Stimulated activated CD8-positive, alpha-beta memory T cell treated with anti-CD3 and anti-CD28 coated beads, Interleukin-15, amount 100 ng/mL, for 48 hours (primary cell): ENCODE measurements around the gene TEK.

Experiments
- DNase-seq, 2 donors: peaks; one replicate each; pipeline ENCODE4 v3.0.0-alpha.2; 2020; ENCODE audit warnings: low read depth in 2 of 2

Gene TEK

DNA sequence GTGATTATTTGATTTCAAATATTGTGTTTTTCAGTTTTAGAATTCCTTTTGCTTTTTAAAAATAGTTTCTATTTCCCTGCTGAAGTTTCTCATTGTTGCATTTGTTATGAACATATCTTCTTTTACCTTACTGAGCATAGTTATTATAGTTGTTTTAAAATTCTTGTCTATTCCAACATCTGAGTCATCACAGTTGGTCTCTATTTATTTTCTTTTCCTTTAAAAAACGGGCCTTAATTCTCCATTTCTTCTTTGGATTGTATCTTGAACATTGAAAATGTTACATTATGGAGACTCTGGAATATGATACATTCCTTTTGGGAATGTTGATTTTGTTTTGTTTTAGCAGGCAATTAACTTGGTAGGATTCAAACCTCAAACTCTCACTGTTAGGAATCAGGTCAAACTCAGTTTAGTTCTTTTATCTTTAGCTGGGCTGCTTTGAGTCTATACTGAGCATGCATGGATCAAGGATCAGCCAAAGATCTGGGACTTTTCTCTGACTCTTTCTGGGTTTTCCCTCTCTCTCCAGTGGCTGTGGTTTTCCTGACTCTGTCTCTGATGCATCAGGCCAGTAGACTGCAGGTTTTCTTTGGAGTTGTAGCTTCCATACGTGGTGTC, 70.3 kb downstream of the TEK start:
- DNase-seq: no peak

GRCh38 chr9:27181381-27181780, 72.4 kb downstream of the TEK start:
- no peak for DNase-seq

DNA sequence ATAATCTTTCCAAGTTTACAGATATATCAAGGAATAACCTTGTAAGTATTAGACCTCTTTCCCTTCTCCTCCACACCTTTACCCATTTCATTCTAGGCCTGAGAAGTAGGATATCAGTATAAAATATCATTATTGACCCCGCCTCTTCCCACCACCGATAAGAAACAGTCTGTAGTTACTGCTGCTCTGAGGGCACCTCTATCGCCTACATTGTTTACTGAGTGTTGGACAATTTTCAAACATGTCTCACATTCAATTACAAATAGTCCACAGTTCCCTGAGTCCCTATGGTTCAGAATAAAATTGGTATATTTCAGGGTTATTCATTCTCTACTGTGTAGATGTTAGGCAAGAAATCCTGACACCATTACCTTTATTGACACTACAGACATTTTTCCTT, 73.4 kb downstream of the TEK start:
- DNase-seq: no peak

- DNase-seq: no peak
Observed at GRCh38 chr9:27183131-27183530, 74.1 kb downstream of the TEK start.

DNA sequence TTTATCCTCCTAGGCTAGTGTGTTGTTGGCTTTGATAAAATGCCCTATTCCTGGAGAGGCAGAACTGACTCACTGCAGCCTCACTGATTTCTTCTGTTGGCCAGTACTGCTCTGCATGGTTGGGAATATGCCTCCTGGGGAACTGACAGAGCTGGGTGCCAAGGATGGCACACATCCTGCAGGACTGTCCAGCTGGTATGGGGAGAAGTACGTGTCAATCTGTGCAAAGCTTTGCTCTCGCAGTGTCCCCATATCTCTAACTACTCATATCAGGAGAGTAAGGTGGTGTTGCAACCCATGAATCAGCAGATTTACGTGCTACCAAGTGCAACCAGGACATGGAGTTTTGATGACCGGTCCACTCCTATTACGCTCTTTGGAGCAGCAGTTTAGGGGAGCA, 74.7 kb downstream of the TEK start:
- no peak for DNase-seq

- no peak for DNase-seq
Observed at GRCh38 chr9:27184556-27185351, 75.7 kb downstream of the TEK start.

DNA sequence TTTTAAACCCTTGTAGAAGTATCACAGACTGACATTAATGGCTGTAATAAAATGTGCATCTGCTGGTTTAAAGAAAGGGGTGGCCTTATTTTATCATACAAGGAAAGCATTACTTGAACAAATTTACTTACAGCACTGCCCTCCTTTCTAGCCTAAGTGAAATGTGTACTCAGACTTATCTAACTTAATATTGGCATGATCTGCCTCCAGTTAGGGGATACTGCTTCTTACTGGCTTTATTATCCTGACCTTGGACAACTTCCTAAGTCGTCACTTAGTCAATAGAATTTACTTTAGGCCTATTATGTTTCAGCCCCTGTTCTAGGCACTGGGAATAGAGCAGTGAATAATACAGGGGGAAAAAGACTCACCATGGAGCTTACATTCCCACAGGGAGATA, 79.4 kb downstream of the TEK start:
- no peak for DNase-seq

- DNase-seq: no peak
Observed at GRCh38 chr9:27189426-27189825, 80.4 kb downstream of the TEK start.

GRCh38 chr9:27192291-27192960, 83.4 kb downstream of the TEK start:
- DNase-seq: no peak

DNA sequence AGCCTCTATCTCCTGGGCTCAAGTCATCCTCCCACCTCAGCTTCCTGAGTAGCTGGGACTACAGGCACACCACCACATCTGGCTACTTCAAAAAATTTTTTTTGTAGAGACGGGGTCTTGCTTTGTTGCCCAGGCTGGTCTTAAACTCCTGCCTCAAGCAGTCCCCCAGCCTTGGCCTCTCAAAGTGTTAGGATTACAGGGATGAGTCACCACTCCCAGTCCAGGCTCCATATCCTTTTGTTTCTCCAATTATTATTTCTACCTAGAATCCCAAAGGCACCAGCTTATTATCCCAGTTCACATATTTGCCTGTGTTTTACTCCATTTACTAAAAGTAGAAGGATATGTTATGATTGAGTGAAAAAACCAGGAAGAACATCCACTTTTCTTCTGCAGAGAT, 84.9 kb downstream of the TEK start:
- no peak for DNase-seq

DNA sequence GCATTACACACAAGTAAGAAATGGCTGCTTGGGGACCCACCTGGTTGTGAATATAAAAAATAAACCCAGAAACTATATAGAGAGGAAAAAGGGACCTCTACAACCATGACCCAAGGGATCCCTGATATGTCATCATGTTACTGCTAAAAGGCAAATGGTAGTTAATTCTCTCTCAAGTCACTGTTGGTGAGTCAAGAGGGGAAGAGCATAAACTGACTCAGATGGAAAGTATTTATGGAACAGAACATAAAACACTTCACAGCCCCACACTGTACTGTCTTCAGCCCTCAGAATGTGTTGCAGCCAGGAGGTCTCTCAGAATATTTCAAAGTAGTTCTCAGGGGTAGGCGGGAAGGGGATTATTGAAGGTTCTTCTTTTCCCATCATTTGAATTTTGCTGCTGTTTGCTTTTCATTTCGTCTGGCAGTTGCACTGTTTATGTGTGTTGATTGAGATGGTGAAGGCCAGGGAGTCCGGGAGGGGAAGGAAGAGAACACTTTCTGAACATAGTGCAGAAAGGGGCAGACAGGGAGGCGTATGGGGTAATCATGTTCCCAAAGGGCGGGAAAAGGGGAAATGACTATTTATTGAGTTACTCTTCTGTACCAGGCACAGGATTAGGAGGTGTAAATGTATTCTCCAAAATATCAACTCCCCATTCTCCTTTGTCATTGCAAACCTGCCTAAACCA, 85.5 kb downstream of the TEK start:
- no peak for DNase-seq

- DNase-seq: no peak
Observed at GRCh38 chr9:27195191-27195590, 86.2 kb downstream of the TEK start.

GRCh38 chr9:27196383-27196782, 87.4 kb downstream of the TEK start:
- no peak for DNase-seq

DNA sequence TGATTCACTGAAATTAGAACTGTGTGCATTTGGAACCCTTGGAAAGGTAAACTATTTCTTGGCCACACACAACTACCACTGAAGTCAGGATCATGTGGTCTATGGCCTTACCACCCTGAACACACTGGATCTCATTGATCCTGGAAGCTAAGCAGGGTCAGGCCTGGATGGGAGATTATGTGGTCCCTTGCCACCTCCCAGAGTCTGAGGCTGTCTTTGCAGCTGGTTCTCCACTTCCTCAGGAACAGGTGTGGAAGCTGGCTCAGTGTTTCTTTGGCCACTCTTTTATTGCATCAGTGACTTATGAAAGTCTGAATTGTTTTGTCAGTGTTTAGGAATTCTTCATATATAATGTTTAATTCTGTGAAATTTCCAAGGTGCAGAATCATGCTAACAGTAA, 89.2 kb downstream of the TEK start:
- no peak for DNase-seq

DNA sequence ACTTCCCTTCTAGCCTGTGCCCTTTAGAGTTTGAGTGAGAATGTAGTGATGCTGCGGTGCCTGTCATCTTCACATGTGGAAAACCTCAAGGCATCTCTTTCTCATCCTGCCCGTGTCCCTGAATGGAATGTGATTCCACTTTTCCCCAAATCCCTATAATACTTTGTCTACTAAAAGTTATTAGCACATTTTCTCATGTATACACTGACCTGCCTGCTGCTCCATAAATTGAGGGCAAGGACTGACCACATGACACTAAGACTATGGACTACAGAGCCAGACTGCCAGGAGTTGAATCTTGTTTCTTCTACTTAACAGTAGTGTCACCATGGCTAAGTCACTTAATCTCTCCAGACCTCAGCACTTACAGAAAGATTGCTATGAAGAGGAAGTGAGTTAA, 93.0 kb downstream of the TEK start:
- DNase-seq: no peak

GRCh38 chr9:27203783-27204182, 94.8 kb downstream of the TEK start:
- no peak for DNase-seq

GRCh38 chr9:27204578-27204977, 95.6 kb downstream of the TEK start:
- no peak for DNase-seq

- DNase-seq: no peak
Observed at GRCh38 chr9:27205198-27205597, 96.2 kb downstream of the TEK start.

GRCh38 chr9:27206041-27206440, 97.0 kb downstream of the TEK start:
- DNase-seq: no peak

GRCh38 chr9:27209034-27209433, 100.0 kb downstream of the TEK start:
- DNase-seq: no peak

DNA sequence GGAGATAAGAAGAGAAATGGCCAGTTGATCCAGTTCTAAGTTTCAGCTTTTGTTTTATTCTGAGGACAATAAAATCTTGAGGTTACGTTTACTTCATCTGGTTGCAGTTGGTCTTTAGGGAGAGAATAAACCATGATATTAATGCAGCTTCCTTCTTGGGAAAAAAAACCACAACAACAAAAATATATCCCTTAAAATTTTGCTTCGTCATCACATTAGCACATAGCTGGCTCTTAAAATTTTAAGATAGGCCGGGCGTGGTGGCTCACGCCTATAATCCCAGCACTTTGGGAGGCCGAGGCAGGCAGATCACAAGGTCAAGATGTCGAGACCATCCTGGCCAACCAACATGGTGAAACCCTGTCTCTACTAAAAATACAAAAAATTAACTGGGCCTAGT, 101.6 kb downstream of the TEK start:
- no peak for DNase-seq

DNA sequence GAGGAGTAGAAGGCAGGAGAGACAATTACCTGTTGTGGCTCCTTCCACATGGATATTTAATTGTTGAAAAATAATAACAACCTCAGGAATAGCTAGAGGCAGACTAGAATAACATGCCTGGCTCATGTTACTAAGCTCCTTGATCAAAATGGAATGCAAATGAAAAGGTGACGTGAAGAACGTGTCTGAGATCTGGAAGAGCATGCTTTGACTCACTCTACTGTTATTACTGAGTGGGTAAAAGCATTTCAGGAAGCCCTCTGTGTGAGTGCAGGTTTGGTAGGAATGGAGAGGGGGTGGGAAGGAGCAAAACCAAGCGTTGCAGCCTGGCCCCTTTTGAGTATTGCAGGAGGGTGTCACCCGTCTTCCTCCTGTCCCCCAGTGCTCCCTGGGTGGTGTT, 103.2 kb downstream of the TEK start:
- no peak for DNase-seq

- no peak for DNase-seq
Observed at GRCh38 chr9:27212621-27213020, 103.6 kb downstream of the TEK start.
